ENCODE data around the gene ACBD7. TPM values are rescaled to one million over a fixed set of nuclear protein-coding genes. Genes with fewer than 3 reads are reported as not detected.
A peak's percentile ranks its signal among the peaks of the same experiment; 100 is the strongest.

The ACBD7 gene
- total RNA-seq, result not detected

DNA sequence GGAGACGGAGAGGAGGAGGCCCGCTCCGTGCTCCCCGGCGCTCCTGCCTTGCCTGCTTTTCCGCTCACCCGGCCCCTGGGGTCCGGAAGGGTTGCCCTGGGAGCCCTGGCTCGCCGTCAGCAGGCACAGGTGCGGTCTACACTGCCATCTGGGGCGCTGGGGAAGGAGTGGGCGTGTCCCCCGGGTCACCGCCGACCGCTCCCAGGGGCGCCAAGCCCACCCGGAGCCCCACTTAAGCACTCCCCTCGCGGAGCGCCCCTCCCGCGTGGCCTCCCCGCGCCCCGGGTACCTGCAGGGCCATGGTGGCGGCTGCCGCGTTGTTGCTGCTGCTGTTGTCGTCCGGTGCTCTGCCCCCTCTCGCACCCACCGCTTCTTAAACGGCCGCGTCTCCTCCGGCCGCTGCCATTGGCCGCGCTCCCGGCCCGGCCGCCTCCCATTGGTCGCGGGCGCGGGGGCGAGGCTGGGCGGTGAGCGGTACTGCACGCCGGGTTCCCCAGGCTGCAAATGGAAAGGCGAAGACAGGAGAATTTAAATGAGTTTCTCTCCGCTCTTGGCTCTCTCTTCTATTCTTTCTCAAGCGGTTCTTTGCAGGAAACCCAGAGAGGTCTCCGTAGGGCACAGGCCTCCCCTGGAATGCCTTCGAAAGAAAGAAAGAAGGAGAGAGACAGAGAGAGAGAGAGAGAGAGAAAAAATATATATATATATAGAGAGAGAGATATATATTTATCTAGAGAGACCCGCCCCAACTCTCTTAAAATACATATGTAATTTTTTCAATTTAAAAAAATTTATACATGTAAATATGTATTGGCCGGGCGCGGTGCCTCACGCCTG is at the start of gene ACBD7:
ACBD7 (minus strand) TSS at position 349 of the 834 bp plus-strand sequence; CDS start at position 301, 48 bp downstream.
- DNase-seq, result peak; percentile 80
- in situ Hi-C loops (cut with MboI; ENCODE audit: low pct_ligation_motif_present in 1 of 4, low pct_unique_long_range_greater_than_20kb in 1 of 4, low sequenced_read_pairs in 3 of 4) (no loop called here), intact Hi-C loops (cut with DNase I; ENCODE audit: low total_unique reads) (no loop called here)
- no peak within 1 kb of the TSS for H3K27ac ChIP-seq
- no peaks in the 10 kb centered on the region for H3K36me3 ChIP-seq
- TF ChIP-seq, protein P1, sequence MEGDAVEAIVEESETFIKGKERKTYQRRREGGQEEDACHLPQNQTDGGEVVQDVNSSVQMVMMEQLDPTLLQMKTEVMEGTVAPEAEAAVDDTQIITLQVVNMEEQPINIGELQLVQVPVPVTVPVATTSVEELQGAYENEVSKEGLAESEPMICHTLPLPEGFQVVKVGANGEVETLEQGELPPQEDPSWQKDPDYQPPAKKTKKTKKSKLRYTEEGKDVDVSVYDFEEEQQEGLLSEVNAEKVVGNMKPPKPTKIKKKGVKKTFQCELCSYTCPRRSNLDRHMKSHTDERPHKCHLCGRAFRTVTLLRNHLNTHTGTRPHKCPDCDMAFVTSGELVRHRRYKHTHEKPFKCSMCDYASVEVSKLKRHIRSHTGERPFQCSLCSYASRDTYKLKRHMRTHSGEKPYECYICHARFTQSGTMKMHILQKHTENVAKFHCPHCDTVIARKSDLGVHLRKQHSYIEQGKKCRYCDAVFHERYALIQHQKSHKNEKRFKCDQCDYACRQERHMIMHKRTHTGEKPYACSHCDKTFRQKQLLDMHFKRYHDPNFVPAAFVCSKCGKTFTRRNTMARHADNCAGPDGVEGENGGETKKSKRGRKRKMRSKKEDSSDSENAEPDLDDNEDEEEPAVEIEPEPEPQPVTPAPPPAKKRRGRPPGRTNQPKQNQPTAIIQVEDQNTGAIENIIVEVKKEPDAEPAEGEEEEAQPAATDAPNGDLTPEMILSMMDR (IDR thresholded peaks at IDR 0.05), result peak; percentile 65 to 76 (median 68)
- no peak for TF ChIP-seq POLR2AphosphoS5 (IDR thresholded peaks at IDR 0.05)
- peaks cover 6 to 20% (median 11%) of the 10 kb centered on the region in 4 donors for H3K4me1 ChIP-seq
- H3K27me3 ChIP-seq, result no peaks in the 10 kb centered on the region
- H3K4me3 ChIP-seq, result peak within 1 kb of the TSS; percentile 38 to 63 (median 44)
- 9 to 23% methylated on average over 6 to 46 of the region's 63 CpGs for WGBS, 2 donors (ENCODE audit: low coverage in 1 of 2)
- H3K9me3 ChIP-seq, result no peaks in the 10 kb centered on the region

GRCh38 chr10:15137636-15138035 is 49.1 kb upstream of the ACBD7 start:
- WGBS, 2 donors (ENCODE audit: low coverage in 1 of 2), result 100% methylated on average over 1 of the region's 1 CpG
- no peak for DNase-seq
- in situ Hi-C loops (cut with MboI; ENCODE audit: low pct_ligation_motif_present in 1 of 4, low pct_unique_long_range_greater_than_20kb in 1 of 4, low sequenced_read_pairs in 3 of 4) (no loop called here), intact Hi-C loops (cut with DNase I; ENCODE audit: low total_unique reads) (no loop called here)
- Histone ChIP-seq H3K36me3 (peaks cover 0 to 22% (median 7%) of the 10 kb centered on the region in 4 donors), H3K27me3 (no peaks in the 10 kb centered on the region), H3K4me1 (no peaks in the 10 kb centered on the region), H3K4me3 (no peak overlapping the region), H3K27ac (no peak overlapping the region), H3K9me3 (no peaks in the 10 kb centered on the region)
- TF ChIP-seq EP300 (IDR thresholded peaks at IDR 0.05; ENCODE audit: low read depth) (no peak), POLR2A (IDR thresholded peaks at IDR 0.05) (no peak), POLR2AphosphoS5 (IDR thresholded peaks at IDR 0.05) (no peak)
- TF ChIP-seq, protein P1 (IDR thresholded peaks at IDR 0.05), result no peak

- no peak for DNase-seq
- no peaks in the 10 kb centered on the region for H3K9me3 ChIP-seq
- H3K4me3 ChIP-seq, result no peak overlapping the region
- intact Hi-C loops (cut with DNase I; ENCODE audit: low total_unique reads) (no loop called here), in situ Hi-C loops (cut with MboI; ENCODE audit: low pct_ligation_motif_present in 1 of 4, low pct_unique_long_range_greater_than_20kb in 1 of 4, low sequenced_read_pairs in 3 of 4) (no loop called here)
- WGBS, 2 donors (ENCODE audit: low coverage in 1 of 2), result 55 to 65% methylated on average over 3 to 4 of the region's 4 CpGs
- TF ChIP-seq POLR2A (IDR thresholded peaks at IDR 0.05), result no peak
- no peak for TF ChIP-seq EP300 (IDR thresholded peaks at IDR 0.05; ENCODE audit: low read depth)
- no peak for TF ChIP-seq POLR2AphosphoS5 (IDR thresholded peaks at IDR 0.05)
- TF ChIP-seq, protein P1 (IDR thresholded peaks at IDR 0.05), result no peak
- no peaks in the 10 kb centered on the region for H3K4me1 ChIP-seq
- H3K27ac ChIP-seq, result no peak overlapping the region
- H3K27me3 ChIP-seq, result no peaks in the 10 kb centered on the region
- H3K36me3 ChIP-seq, result peaks cover 0 to 28% (median 10%) of the 10 kb centered on the region in 4 donors
Observed at GRCh38 chr10:15137036-15137359, 48.4 kb upstream of the ACBD7 start.

GRCh38 chr10:15136129-15137035 is 47.8 kb upstream of the ACBD7 start:
- intact Hi-C loops (cut with DNase I; ENCODE audit: low total_unique reads), result no loop called here
- no peaks in the 10 kb centered on the region for H3K4me1 ChIP-seq
- no peaks in the 10 kb centered on the region for H3K27me3 ChIP-seq
- no peak overlapping the region for H3K27ac ChIP-seq
- H3K9me3 ChIP-seq, result no peaks in the 10 kb centered on the region
- 89 to 92% methylated on average over 8 to 11 of the region's 11 CpGs for WGBS, 2 donors (ENCODE audit: low coverage in 1 of 2)
- H3K36me3 ChIP-seq, result peaks cover 0 to 34% (median 13%) of the 10 kb centered on the region in 4 donors
- TF ChIP-seq, protein P1 (IDR thresholded peaks at IDR 0.05), result no peak
- TF ChIP-seq POLR2AphosphoS5 (IDR thresholded peaks at IDR 0.05) (no peak), EP300 (IDR thresholded peaks at IDR 0.05; ENCODE audit: low read depth) (no peak), POLR2A (IDR thresholded peaks at IDR 0.05) (no peak)
- in situ Hi-C loops (cut with MboI; ENCODE audit: low pct_ligation_motif_present in 1 of 4, low pct_unique_long_range_greater_than_20kb in 1 of 4, low sequenced_read_pairs in 3 of 4), result no loop called here
- H3K4me3 ChIP-seq, result no peak overlapping the region
- DNase-seq, result no peak
